Activated T-helper 17 cell treated with anti-CD3 and anti-CD28 coated beads, Interleukin-2, amount 50 U/mL, for 72 hours (primary cell): ENCODE measurements around the gene CCN6. TPM values are rescaled to one million over a fixed set of nuclear protein-coding genes. Genes with fewer than 3 reads are reported as not detected.
"Not testable (repeated sequence)": the region's sequence is repeated elsewhere in the genome, so short reads cannot be mapped to it uniquely, and the experiment has no call there.

Experiments
- ATAC-seq: fragments of 150-1000 bp; cut with Tn5 transposase; replicated peaks from 2 replicates; pipeline ENCODE4 v1.10.0; 2021; ENCODE audit warnings: mild to moderate bottlenecking, moderate library complexity
- H3K27ac Mint-ChIP-seq: one replicate; pipeline ENCODE4 v1.8.0; 2022; ENCODE audit warnings: mixed read lengths
- H3K27me3 Mint-ChIP-seq: one replicate; pipeline ENCODE4 v1.8.0; 2022; ENCODE audit warnings: mixed read lengths
- H3K36me3 Mint-ChIP-seq: one replicate; pipeline ENCODE4 v1.8.0; 2022; ENCODE audit warnings: low read depth, mild to moderate bottlenecking, mixed read lengths
- H3K4me1 Mint-ChIP-seq: one replicate; pipeline ENCODE4 v1.8.0; 2022; ENCODE audit warnings: mixed read lengths
- H3K4me3 Mint-ChIP-seq: one replicate; pipeline ENCODE4 v1.8.0; 2022; ENCODE audit warnings: mild to moderate bottlenecking, mixed read lengths
- H3K9me3 Mint-ChIP-seq: one replicate; pipeline ENCODE4 v1.8.0; 2022; ENCODE audit warnings: mixed read lengths
- total RNA-seq, 2 donors: library from RNA; stranded (reverse); gene quantifications; one replicate each; pipeline ENCODE4 v1.2.3, GENCODE V29; 2022

CCN6 gene
- total RNA-seq, 2 donors from 2014 or later, result 0.66 TPM; not detected in 1

GRCh38 chr6:112100561-112100960, 46.7 kb downstream of the CCN6 start:
- Mint-ChIP-seq H3K4me3 (no peak overlapping the region), H3K4me1 (no peaks in the 10 kb centered on the region), H3K9me3 (peaks cover 5% of the 10 kb centered on the region), H3K27ac (no peak overlapping the region), H3K36me3 (no peaks in the 10 kb centered on the region), H3K27me3 (peaks cover 3% of the 10 kb centered on the region)
- no peak for ATAC-seq

DNA sequence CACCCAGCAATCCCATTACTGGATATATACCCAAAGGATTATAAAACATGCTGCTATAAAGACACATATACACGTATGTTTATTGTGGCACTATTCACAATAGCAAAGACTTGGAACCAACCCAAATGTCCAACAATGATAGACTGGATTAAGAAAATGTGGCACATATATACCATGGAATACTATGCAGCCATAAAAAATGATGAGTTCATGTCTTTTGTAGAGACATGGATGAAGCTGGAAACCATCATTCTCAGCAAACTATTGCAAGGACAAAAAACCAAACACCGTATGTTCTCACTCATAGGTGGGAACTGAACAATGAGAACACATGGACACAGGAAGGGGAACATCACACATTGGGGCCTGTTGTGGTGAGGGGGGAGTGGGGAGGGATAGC, 52.1 kb downstream of the CCN6 start:
- ATAC-seq, H3K27ac Mint-ChIP-seq, H3K36me3 Mint-ChIP-seq, H3K4me3 Mint-ChIP-seq, H3K9me3 Mint-ChIP-seq, H3K4me1 Mint-ChIP-seq, H3K27me3 Mint-ChIP-seq: not testable (repeated sequence)

DNA sequence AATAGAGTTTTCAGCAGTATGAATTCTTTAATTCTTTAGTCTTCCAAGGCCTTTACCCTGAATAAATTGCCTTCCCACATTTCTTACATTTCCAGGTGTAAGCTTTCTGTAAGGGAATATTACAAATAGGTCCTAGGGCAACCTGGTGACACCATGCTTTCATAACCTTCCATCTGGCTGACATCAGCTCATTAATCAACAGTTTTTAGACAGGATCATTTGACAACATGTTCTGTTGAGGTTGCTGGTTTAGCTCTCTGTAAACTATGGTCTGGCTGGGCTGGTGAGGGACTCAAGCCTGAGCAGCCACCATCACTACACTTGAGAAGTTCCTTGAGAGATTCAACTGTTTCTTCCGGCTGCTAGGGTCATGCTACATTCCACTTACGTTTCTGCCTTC, 52.7 kb downstream of the CCN6 start:
- no peaks in the 10 kb centered on the region for H3K36me3 Mint-ChIP-seq
- ATAC-seq, result no peak
- no peaks in the 10 kb centered on the region for H3K4me1 Mint-ChIP-seq
- H3K9me3 Mint-ChIP-seq, result peaks cover 5% of the 10 kb centered on the region
- no peak overlapping the region for H3K4me3 Mint-ChIP-seq
- H3K27ac Mint-ChIP-seq, result no peak overlapping the region
- H3K27me3 Mint-ChIP-seq, result peaks cover 3% of the 10 kb centered on the region

GRCh38 chr6:112109262-112109661, 55.4 kb downstream of the CCN6 start:
- Mint-ChIP-seq H3K27ac (no peak overlapping the region), H3K27me3 (peaks cover 7% of the 10 kb centered on the region), H3K4me1 (no peaks in the 10 kb centered on the region), H3K36me3 (no peaks in the 10 kb centered on the region), H3K9me3 (peaks cover 5% of the 10 kb centered on the region), H3K4me3 (no peak overlapping the region)
- ATAC-seq, result no peak

GRCh38 chr6:112113431-112113830, 59.5 kb downstream of the CCN6 start:
- Mint-ChIP-seq H3K27ac (no peak overlapping the region), H3K36me3 (no peaks in the 10 kb centered on the region), H3K4me3 (no peak overlapping the region), H3K27me3 (peaks cover 8% of the 10 kb centered on the region), H3K4me1 (no peaks in the 10 kb centered on the region), H3K9me3 (no peaks in the 10 kb centered on the region)
- ATAC-seq, result no peak

- Mint-ChIP-seq H3K9me3 (no peaks in the 10 kb centered on the region), H3K27ac (no peak overlapping the region), H3K4me1 (no peaks in the 10 kb centered on the region), H3K36me3 (no peaks in the 10 kb centered on the region), H3K27me3 (peaks cover 8% of the 10 kb centered on the region), H3K4me3 (no peak overlapping the region)
- ATAC-seq, result no peak
Measured at GRCh38 chr6:112113918-112114317, 60.0 kb downstream of the CCN6 start.

GRCh38 chr6:112114577-112115223, 60.8 kb downstream of the CCN6 start:
- Mint-ChIP-seq H3K27ac (no peak overlapping the region), H3K9me3 (no peaks in the 10 kb centered on the region), H3K27me3 (peaks cover 8% of the 10 kb centered on the region), H3K4me1 (no peaks in the 10 kb centered on the region), H3K4me3 (no peak overlapping the region), H3K36me3 (no peaks in the 10 kb centered on the region)
- ATAC-seq, result no peak

- no peaks in the 10 kb centered on the region for H3K4me1 Mint-ChIP-seq
- peaks cover 8% of the 10 kb centered on the region for H3K27me3 Mint-ChIP-seq
- ATAC-seq, result no peak
Measured at GRCh38 chr6:112116221-112116620, 62.3 kb downstream of the CCN6 start.

GRCh38 chr6:112117554-112117953, 63.6 kb downstream of the CCN6 start:
- no peaks in the 10 kb centered on the region for H3K4me1 Mint-ChIP-seq
- H3K27ac Mint-ChIP-seq, result peak overlapping the region; percentile 61
- H3K36me3 Mint-ChIP-seq, result no peaks in the 10 kb centered on the region
- H3K4me3 Mint-ChIP-seq, result no peak overlapping the region
- H3K27me3 Mint-ChIP-seq, result peaks cover 8% of the 10 kb centered on the region
- ATAC-seq, result peak; percentile 65
- no peaks in the 10 kb centered on the region for H3K9me3 Mint-ChIP-seq

More at GRCh38 chr6:112116221-112116620, 62.3 kb downstream of the CCN6 start:
- Mint-ChIP-seq H3K4me3 (no peak overlapping the region), H3K9me3 (no peaks in the 10 kb centered on the region), H3K36me3 (no peaks in the 10 kb centered on the region), H3K27ac (no peak overlapping the region)

- Mint-ChIP-seq H3K27ac (peak overlapping the region; percentile 61), H3K27me3 (peaks cover 8% of the 10 kb centered on the region), H3K4me1 (no peaks in the 10 kb centered on the region), H3K4me3 (no peak overlapping the region), H3K36me3 (no peaks in the 10 kb centered on the region), H3K9me3 (no peaks in the 10 kb centered on the region)
- no peak for ATAC-seq
Measured at GRCh38 chr6:112118034-112118433, 64.1 kb downstream of the CCN6 start.

Other genes with a start within 250 kb of the CCN6 start
- gene FYN, start 180.7 kb upstream of the CCN6 start, total RNA-seq, result 100 to 1,000 TPM; 139 to 326 TPM
- gene TUBE1, start 33.4 kb downstream of the CCN6 start, total RNA-seq, result 10 to 100 TPM; 17.1 to 24.0 TPM
- 1 to 10 TPM; 2.6 TPM for gene FAM229B, start 33.5 kb downstream of the CCN6 start, total RNA-seq
- not detected for gene LAMA4, start 200.5 kb downstream of the CCN6 start, total RNA-seq